Omental fat pad (tissue), 4 donors: ENCODE results near the gene NPR2. TPM values are rescaled to one million over a fixed set of nuclear protein-coding genes. Genes with fewer than 3 reads are reported as not detected.

Source experiments
- ATAC-seq: fragments of 150-250 bp; one replicate; pipeline ENCODE4 v1.9.1; 2016; ENCODE audit warnings: mild to moderate bottlenecking, moderate library complexity; ENCODE audit not compliant: low FRiP score
- DNase-seq: peaks from one replicate; pipeline ENCODE4 v3.0.0-alpha.2; 2019; ENCODE audit warnings: low spot score
- total RNA-seq, 4 donors: library from RNA; depleted of rRNA; stranded (reverse); fragments of >200 nt; gene quantifications; one replicate each; pipeline ENCODE4 v1.1.0, GENCODE V29; 2016
- TF ChIP-seq, protein P1 (sequence below), 3 donors: fragments of 450-650 bp; IDR thresholded peaks; one replicate each; pipeline ENCODE4 v1.5.1; 2016 to 2017; ENCODE audit warnings: antibody characterized with exemption in 3 of 3, mild to moderate bottlenecking in 3 of 3, moderate library complexity in 2 of 3

NPR2 gene
- total RNA-seq, 4 donors from 2014 or later = 13.7 to 28.2 (median 24.3) TPM

DNA sequence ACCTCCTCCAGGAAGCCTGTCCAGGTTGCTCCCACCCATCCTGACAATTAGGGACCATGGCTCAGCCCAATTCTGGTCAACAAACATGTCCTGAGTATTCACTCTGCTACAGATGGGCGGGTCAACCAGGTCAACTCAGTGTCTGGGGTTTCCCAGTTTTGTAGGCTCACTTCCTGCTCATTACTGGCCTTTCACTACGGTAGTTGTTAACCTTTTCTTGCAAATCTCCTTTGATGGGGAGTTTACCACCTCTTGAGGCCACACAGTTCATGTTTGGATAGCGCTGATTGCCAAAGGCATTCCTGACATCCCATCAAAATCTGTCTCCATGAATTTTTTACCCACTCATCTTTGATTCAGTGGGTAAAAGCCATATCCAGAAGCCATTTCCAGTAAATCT lies 51.4 kb downstream of the NPR2 start:
- TF ChIP-seq, protein P1, sequence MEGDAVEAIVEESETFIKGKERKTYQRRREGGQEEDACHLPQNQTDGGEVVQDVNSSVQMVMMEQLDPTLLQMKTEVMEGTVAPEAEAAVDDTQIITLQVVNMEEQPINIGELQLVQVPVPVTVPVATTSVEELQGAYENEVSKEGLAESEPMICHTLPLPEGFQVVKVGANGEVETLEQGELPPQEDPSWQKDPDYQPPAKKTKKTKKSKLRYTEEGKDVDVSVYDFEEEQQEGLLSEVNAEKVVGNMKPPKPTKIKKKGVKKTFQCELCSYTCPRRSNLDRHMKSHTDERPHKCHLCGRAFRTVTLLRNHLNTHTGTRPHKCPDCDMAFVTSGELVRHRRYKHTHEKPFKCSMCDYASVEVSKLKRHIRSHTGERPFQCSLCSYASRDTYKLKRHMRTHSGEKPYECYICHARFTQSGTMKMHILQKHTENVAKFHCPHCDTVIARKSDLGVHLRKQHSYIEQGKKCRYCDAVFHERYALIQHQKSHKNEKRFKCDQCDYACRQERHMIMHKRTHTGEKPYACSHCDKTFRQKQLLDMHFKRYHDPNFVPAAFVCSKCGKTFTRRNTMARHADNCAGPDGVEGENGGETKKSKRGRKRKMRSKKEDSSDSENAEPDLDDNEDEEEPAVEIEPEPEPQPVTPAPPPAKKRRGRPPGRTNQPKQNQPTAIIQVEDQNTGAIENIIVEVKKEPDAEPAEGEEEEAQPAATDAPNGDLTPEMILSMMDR (IDR thresholded peaks at IDR 0.05) = no peak
- ATAC-seq (no peak), DNase-seq (no peak)

- TF ChIP-seq, protein P1 (IDR thresholded peaks at IDR 0.05) = no peak
- DNase-seq (no peak), ATAC-seq (peak; percentile 19)
These were observed 53.4 kb downstream of the NPR2 start for GRCh38 chr9:35844628-35845270.

GRCh38 chr9:35845824-35846771 lies 54.7 kb downstream of the NPR2 start:
- TF ChIP-seq, protein P1 (IDR thresholded peaks at IDR 0.05) = no peak
- ATAC-seq (peak; percentile 59), DNase-seq (no peak)

GRCh38 chr9:35847792-35848572 lies 56.6 kb downstream of the NPR2 start:
- ATAC-seq = peak; percentile 53
- TF ChIP-seq, protein P1 (IDR thresholded peaks at IDR 0.05) = no peak
- DNase-seq = no peak

GRCh38 chr9:35852267-35852815 lies 61.0 kb downstream of the NPR2 start:
- TF ChIP-seq, protein P1 (IDR thresholded peaks at IDR 0.05) = no peak
- DNase-seq = no peak
- no peak for ATAC-seq
